ENCODE results near the gene AK8. TPM values are rescaled to one million over a fixed set of nuclear protein-coding genes. Genes with fewer than 3 reads are reported as not detected.

AK8 gene
- total and polyA plus RNA-seq, 9 of the 15 experiments (the other 6 are each of a cell fraction or from before 2014, with no cell fraction given): 0.06 to 0.37 TPM; not detected in 7

DNA sequence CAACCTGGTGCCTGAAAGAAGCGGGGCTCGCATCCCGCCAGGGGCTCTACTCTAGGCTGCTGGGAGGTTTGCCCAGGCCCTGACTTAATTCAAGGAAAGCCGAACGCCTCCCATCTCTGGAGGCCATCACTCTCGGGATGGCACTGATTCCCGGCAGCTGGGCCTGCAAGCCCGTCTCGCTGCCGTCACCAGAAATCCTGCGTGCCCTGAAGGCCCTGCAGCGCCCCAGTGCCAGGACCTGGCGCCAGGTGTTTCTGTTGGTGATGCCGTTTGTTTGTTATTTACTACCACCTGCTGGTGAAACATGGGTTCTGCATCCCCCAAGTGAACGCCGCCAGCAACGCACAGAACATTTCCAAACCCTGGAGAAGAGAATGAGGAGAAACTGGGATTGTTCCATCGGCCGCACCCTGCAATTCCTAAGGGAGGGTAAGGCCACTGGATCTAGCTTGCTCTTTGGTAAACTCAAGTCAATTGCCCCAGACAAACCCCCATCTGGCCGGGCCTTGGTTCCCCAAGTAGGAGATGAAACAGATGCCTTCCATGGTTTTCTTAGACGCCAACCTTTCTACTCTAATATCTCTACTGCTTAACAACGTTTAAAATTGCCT, 77.9 kb downstream of the AK8 start (continued):
- TF ChIP-seq FOXK2 (conservative IDR thresholded peaks at IDR 0.05 in 1 of 2, IDR thresholded peaks at IDR 0.05 in 1 of 2; ENCODE audit: low read depth in 2 of 2) (0 out of 4 replicates have a peak, but pooled peaks of 1 of the 2 experiments have one; percentile 32), ZNF146 (CRISPR knock-in tag; IDR thresholded peaks at IDR 0.05; ENCODE audit: unreplicated experiment) (no peak), RFX1 (IDR thresholded peaks at IDR 0.05) (no peak), EP300 (IDR thresholded peaks at IDR 0.05; ENCODE audit: low read length) (no peak), TCF7 (IDR thresholded peaks at IDR 0.05; ENCODE audit: borderline replicate concordance) (no peak), CLOCK (CRISPR knock-in tag; IDR thresholded peaks at IDR 0.05; ENCODE audit: borderline replicate concordance) (no peak), CEBPB (tag; IDR thresholded peaks at IDR 0.05) (no peak), GABPA (tag; conservative IDR thresholded peaks at IDR 0.05; ENCODE audit: low read depth) (no peak), GTF2F1 (IDR thresholded peaks at IDR 0.05; ENCODE audit: low read depth, low read length) (no peak), PTBP1 (IDR thresholded peaks at IDR 0.05; ENCODE audit: low read depth, low read length) (no peak)
- TF ChIP-seq, protein P1, sequence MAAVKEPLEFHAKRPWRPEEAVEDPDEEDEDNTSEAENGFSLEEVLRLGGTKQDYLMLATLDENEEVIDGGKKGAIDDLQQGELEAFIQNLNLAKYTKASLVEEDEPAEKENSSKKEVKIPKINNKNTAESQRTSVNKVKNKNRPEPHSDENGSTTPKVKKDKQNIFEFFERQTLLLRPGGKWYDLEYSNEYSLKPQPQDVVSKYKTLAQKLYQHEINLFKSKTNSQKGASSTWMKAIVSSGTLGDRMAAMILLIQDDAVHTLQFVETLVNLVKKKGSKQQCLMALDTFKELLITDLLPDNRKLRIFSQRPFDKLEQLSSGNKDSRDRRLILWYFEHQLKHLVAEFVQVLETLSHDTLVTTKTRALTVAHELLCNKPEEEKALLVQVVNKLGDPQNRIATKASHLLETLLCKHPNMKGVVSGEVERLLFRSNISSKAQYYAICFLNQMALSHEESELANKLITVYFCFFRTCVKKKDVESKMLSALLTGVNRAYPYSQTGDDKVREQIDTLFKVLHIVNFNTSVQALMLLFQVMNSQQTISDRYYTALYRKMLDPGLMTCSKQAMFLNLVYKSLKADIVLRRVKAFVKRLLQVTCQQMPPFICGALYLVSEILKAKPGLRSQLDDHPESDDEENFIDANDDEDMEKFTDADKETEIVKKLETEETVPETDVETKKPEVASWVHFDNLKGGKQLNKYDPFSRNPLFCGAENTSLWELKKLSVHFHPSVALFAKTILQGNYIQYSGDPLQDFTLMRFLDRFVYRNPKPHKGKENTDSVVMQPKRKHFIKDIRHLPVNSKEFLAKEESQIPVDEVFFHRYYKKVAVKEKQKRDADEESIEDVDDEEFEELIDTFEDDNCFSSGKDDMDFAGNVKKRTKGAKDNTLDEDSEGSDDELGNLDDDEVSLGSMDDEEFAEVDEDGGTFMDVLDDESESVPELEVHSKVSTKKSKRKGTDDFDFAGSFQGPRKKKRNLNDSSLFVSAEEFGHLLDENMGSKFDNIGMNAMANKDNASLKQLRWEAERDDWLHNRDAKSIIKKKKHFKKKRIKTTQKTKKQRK (IDR thresholded peaks at IDR 0.05; ENCODE audit: borderline replicate concordance, low read depth, low read length): no peak
- TF ChIP-seq, protein P2, sequence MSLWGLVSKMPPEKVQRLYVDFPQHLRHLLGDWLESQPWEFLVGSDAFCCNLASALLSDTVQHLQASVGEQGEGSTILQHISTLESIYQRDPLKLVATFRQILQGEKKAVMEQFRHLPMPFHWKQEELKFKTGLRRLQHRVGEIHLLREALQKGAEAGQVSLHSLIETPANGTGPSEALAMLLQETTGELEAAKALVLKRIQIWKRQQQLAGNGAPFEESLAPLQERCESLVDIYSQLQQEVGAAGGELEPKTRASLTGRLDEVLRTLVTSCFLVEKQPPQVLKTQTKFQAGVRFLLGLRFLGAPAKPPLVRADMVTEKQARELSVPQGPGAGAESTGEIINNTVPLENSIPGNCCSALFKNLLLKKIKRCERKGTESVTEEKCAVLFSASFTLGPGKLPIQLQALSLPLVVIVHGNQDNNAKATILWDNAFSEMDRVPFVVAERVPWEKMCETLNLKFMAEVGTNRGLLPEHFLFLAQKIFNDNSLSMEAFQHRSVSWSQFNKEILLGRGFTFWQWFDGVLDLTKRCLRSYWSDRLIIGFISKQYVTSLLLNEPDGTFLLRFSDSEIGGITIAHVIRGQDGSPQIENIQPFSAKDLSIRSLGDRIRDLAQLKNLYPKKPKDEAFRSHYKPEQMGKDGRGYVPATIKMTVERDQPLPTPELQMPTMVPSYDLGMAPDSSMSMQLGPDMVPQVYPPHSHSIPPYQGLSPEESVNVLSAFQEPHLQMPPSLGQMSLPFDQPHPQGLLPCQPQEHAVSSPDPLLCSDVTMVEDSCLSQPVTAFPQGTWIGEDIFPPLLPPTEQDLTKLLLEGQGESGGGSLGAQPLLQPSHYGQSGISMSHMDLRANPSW (CRISPR knock-in tag; IDR thresholded peaks at IDR 0.05): no peak

All from K562 (cell line).